GM12878 (cell line): ENCODE data around the gene DCAF17. TPM values are rescaled to one million over a fixed set of nuclear protein-coding genes. Genes with fewer than 3 reads are reported as not detected.

Source experiments
- ATF2 ChIP-seq: IDR thresholded peaks from 2 replicates; pipeline ENCODE4 v1.6.1; 2012; ENCODE audit warnings: low read length, inconsistent platforms
- CHD2 ChIP-seq: IDR thresholded peaks from 2 replicates; pipeline ENCODE4 v1.6.1; 2011; ENCODE audit warnings: low read depth, low read length, improper control_type of control experiment, borderline replicate concordance
- EP300 ChIP-seq, 2 experiments: fragments of 150-350 bp in 1 of 2; IDR thresholded peaks; 2 replicates each; pipeline ENCODE4 v1.6.1; 2011 to 2012; ENCODE audit warnings: low read depth in 2 of 2, low read length in 2 of 2, borderline replicate concordance in 1 of 2, improper control_type of control experiment in 1 of 2, inconsistent platforms in 1 of 2; ENCODE audit not compliant: control insufficient read depth in 1 of 2
- GATAD2B ChIP-seq: fragments of 450-650 bp; conservative IDR thresholded peaks from 2 replicates; pipeline ENCODE4 v1.6.1; 2017; ENCODE audit warnings: low read depth, mild to moderate bottlenecking, moderate library complexity
- IRF3 ChIP-seq: fragments of 450-650 bp; IDR thresholded peaks from 2 replicates; pipeline ENCODE4 v1.6.1; 2014; ENCODE audit warnings: mild to moderate bottlenecking
- JUNB ChIP-seq: IDR thresholded peaks from 2 replicates; pipeline ENCODE4 v1.6.1; 2016; ENCODE audit warnings: antibody characterized with exemption, mild to moderate bottlenecking
- MLLT1 ChIP-seq: fragments of 450-650 bp; IDR thresholded peaks from 2 replicates; pipeline ENCODE4 v1.6.1; 2016; ENCODE audit warnings: mild to moderate bottlenecking
- PAX5 ChIP-seq: IDR thresholded peaks from 2 replicates; pipeline ENCODE4 v1.6.1; 2011; ENCODE audit warnings: low read depth, low read length, borderline replicate concordance
- PKNOX1 ChIP-seq: fragments of 450-650 bp; IDR thresholded peaks from 2 replicates; pipeline ENCODE4 v1.6.1; 2016; ENCODE audit warnings: mild to moderate bottlenecking
- RAD21 ChIP-seq: IDR thresholded peaks from 2 replicates; pipeline ENCODE4 v1.6.1; 2011; ENCODE audit warnings: mild to moderate bottlenecking, low read depth, low read length, moderate library complexity; ENCODE audit not compliant: insufficient read depth
- SMAD1 ChIP-seq: fragments of 450-650 bp; IDR thresholded peaks from 2 replicates; pipeline ENCODE4 v1.6.1; 2018; ENCODE audit warnings: mild to moderate bottlenecking, low read depth; ENCODE audit not compliant: partially characterized antibody
- SPI1 ChIP-seq: IDR thresholded peaks from 2 replicates; pipeline ENCODE4 v1.6.1; 2011; ENCODE audit warnings: low read depth, mild to moderate bottlenecking, low read length, moderate library complexity, borderline replicate concordance; ENCODE audit not compliant: insufficient read depth
- TBL1XR1 ChIP-seq: IDR thresholded peaks from 2 replicates; pipeline ENCODE4 v1.6.1; 2012; ENCODE audit warnings: low read depth, low read length, improper control_type of control experiment
- TCF7 ChIP-seq: IDR thresholded peaks from 2 replicates; pipeline ENCODE4 v1.6.1; 2014; ENCODE audit warnings: antibody characterized with exemption, borderline replicate concordance
- WRNIP1 ChIP-seq: IDR thresholded peaks from 2 replicates; pipeline ENCODE4 v1.6.1; 2011; ENCODE audit warnings: low read depth, low read length, improper control_type of control experiment, borderline replicate concordance
- ZBED1 ChIP-seq: IDR thresholded peaks from 2 replicates; pipeline ENCODE4 v1.6.1; 2016; ENCODE audit warnings: borderline replicate concordance
- polyA plus RNA-seq, 11 experiments: library from polyadenylated mRNA; depleted of rRNA in 4 of 11; unstranded in 6 of 11; stranded (reverse) in 5 of 11; fragments of >200 nt; fragmentation: Nextera tagmentation in 4 of 11; fragmentation: Illumina TruSeq in 1 of 11; extraction: Ambion mirVana in 4 of 11; extraction: Trizol in 1 of 11; gene quantifications; 1 replicate in 1 of 11; 2 replicates in 10 of 11; pipeline versions ENCODE4 v1.2.1 to v1.2.3, GENCODE V29; 2011 to 2016; ENCODE audit warnings: inconsistent platforms in 2 of 11, missing spikeins in 2 of 11, low read depth in 1 of 11
- total RNA-seq, 4 experiments: library from RNA; depleted of rRNA in 3 of 4; stranded (reverse); fragments of >200 nt in 3 of 4; fragmentation: Illumina TruSeq in 1 of 4; extraction: Trizol in 1 of 4; gene quantifications; 2 replicates each; pipeline versions ENCODE4 v1.2.1 to v1.2.3, GENCODE V29; 2013 to 2021
- TF ChIP-seq, protein P1 (sequence below): fragments of 450-650 bp; formaldehyde crosslinking; IDR thresholded peaks from 2 replicates; pipeline ENCODE4 v1.4.0; 2020; ENCODE audit warnings: mild to moderate bottlenecking, moderate library complexity
- TF ChIP-seq, protein P2 (sequence below): fragments of 450-650 bp; IDR thresholded peaks from 2 replicates; pipeline ENCODE4 v1.6.1; 2017; ENCODE audit warnings: antibody characterized with exemption, mild to moderate bottlenecking, moderate library complexity

Gene DCAF17
- total and polyA plus RNA-seq, 10 of the 15 experiments (the other 5 are each of a cell fraction or from before 2014, with no cell fraction given) = 5.2 to 32.9 (median 23.4) TPM

- no peak for TF ChIP-seq PKNOX1
- TF ChIP-seq GATAD2B = no peak
- TF ChIP-seq, protein P1, sequence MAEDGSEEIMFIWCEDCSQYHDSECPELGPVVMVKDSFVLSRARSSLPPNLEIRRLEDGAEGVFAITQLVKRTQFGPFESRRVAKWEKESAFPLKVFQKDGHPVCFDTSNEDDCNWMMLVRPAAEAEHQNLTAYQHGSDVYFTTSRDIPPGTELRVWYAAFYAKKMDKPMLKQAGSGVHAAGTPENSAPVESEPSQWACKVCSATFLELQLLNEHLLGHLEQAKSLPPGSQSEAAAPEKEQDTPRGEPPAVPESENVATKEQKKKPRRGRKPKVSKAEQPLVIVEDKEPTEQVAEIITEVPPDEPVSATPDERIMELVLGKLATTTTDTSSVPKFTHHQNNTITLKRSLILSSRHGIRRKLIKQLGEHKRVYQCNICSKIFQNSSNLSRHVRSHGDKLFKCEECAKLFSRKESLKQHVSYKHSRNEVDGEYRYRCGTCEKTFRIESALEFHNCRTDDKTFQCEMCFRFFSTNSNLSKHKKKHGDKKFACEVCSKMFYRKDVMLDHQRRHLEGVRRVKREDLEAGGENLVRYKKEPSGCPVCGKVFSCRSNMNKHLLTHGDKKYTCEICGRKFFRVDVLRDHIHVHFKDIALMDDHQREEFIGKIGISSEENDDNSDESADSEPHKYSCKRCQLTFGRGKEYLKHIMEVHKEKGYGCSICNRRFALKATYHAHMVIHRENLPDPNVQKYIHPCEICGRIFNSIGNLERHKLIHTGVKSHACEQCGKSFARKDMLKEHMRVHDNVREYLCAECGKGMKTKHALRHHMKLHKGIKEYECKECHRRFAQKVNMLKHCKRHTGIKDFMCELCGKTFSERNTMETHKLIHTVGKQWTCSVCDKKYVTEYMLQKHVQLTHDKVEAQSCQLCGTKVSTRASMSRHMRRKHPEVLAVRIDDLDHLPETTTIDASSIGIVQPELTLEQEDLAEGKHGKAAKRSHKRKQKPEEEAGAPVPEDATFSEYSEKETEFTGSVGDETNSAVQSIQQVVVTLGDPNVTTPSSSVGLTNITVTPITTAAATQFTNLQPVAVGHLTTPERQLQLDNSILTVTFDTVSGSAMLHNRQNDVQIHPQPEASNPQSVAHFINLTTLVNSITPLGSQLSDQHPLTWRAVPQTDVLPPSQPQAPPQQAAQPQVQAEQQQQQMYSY (CRISPR knock-in tag) = no peak
- peak; percentile 98 for TF ChIP-seq TCF7
- no peak for TF ChIP-seq SMAD1
- no peak for TF ChIP-seq RAD21
- peak; percentile 80 for TF ChIP-seq PAX5
- no peak for TF ChIP-seq TBL1XR1
- no peak for TF ChIP-seq MLLT1
- TF ChIP-seq, protein P2, sequence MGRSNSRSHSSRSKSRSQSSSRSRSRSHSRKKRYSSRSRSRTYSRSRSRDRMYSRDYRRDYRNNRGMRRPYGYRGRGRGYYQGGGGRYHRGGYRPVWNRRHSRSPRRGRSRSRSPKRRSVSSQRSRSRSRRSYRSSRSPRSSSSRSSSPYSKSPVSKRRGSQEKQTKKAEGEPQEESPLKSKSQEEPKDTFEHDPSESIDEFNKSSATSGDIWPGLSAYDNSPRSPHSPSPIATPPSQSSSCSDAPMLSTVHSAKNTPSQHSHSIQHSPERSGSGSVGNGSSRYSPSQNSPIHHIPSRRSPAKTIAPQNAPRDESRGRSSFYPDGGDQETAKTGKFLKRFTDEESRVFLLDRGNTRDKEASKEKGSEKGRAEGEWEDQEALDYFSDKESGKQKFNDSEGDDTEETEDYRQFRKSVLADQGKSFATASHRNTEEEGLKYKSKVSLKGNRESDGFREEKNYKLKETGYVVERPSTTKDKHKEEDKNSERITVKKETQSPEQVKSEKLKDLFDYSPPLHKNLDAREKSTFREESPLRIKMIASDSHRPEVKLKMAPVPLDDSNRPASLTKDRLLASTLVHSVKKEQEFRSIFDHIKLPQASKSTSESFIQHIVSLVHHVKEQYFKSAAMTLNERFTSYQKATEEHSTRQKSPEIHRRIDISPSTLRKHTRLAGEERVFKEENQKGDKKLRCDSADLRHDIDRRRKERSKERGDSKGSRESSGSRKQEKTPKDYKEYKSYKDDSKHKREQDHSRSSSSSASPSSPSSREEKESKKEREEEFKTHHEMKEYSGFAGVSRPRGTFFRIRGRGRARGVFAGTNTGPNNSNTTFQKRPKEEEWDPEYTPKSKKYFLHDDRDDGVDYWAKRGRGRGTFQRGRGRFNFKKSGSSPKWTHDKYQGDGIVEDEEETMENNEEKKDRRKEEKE = no peak
- peak; percentile 64; the same call in 1 of the 2 replicates for TF ChIP-seq ATF2
- peak; percentile 17 to 22; a peak in 1 of 4 replicates for TF ChIP-seq EP300 (IDR thresholded peaks at IDR 0.05; ENCODE audit: borderline replicate concordance in 1 of 2, control insufficient read depth in 1 of 2, low read depth in 2 of 2, low read length in 2 of 2)
- peak; percentile 30; the same call in 1 of the 2 replicates for TF ChIP-seq JUNB
- TF ChIP-seq CHD2 = no peak
- TF ChIP-seq WRNIP1 = no peak
- peak; percentile 93 for TF ChIP-seq SPI1
- no peak for TF ChIP-seq IRF3
- 0 out of 2 replicates have a peak, but pooled peaks have one; percentile 33 for TF ChIP-seq ZBED1
Measured at GRCh38 chr2:171513719-171514160, 79.7 kb downstream of the DCAF17 start (continued).
